HG02678 (cell line): ENCODE measurements around the gene PIAS1.
A peak's percentile ranks its signal among the peaks of the same experiment; 100 is the strongest.
"Not testable (repeated sequence)": the region's sequence is repeated elsewhere in the genome, so short reads cannot be mapped to it uniquely, and the experiment has no call there.

Source experiments
- ATAC-seq: cut with Tn5 transposase; IDR thresholded peaks from one replicate; pipeline ENCODE4 v1.9.1; 2021; ENCODE audit warnings: mild to moderate bottlenecking, moderate library complexity; ENCODE audit not compliant: unreplicated experiment

The PIAS1 gene

DNA sequence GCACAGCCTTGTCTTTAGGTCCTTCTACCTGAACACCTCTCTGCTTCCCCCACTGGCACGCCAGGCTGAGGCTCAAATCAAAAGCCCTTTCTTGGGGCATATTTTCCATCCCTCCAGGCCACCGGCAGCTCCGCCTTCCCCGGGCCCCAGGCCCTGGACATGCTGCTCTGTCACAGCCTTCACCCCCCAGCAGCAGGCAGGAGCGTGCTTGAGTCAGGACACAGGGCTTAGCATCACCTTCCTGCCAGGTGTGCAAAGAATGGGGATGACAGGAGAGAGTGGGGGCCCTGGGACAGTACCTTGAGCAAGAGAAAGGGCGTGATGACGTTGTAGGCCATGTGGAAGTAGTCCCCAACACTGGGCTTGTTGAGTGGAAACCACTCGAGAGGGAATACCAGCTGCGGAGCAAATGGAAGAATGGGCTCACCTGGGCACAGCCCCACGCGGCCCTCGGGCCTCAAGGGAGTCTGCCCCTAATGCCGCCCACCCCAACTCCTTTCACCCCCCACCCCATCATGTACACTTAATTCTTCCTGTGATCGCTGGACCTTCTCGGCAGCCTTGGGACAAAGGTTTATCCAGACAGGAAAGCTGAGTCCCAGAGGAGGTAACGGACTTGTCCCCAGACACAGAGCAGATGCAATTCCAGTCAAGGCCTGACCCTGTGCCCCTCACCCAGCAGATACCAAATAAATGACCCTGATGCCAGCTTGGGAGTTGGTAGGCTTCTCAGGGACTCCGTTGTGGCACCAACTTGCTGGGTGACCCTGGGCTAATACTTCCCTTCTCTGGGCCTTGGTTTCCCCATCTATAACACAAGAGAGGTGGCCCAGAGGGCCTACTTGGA, 160.1 kb downstream of the PIAS1 start:
- ATAC-seq, result no peak

DNA sequence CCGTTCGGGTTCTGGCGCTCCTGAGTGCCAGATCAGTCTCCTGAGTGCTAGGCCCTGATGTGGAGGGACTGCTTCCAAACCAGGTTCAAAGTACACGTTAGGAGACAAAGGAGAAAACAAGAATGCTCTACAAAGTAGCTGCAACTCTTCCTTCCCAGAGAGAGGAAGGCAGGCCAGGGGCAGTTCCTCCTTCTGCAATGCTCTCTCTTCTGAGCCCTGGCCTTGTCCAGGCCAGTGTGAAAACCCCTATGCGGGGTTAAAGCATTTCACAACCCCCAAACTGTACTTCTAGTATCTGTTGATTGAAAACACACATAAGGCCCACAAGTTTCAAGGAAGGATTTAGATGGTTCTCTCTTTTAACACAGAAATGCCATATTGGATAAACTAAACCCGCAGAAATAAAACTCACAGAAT, 160.7 kb downstream of the PIAS1 start:
- no peak for ATAC-seq

- no peak for ATAC-seq
Measured at GRCh38 chr15:68217341-68217740, 163.2 kb downstream of the PIAS1 start.

- ATAC-seq, result no peak
Measured at GRCh38 chr15:68218331-68218730, 164.2 kb downstream of the PIAS1 start.

DNA sequence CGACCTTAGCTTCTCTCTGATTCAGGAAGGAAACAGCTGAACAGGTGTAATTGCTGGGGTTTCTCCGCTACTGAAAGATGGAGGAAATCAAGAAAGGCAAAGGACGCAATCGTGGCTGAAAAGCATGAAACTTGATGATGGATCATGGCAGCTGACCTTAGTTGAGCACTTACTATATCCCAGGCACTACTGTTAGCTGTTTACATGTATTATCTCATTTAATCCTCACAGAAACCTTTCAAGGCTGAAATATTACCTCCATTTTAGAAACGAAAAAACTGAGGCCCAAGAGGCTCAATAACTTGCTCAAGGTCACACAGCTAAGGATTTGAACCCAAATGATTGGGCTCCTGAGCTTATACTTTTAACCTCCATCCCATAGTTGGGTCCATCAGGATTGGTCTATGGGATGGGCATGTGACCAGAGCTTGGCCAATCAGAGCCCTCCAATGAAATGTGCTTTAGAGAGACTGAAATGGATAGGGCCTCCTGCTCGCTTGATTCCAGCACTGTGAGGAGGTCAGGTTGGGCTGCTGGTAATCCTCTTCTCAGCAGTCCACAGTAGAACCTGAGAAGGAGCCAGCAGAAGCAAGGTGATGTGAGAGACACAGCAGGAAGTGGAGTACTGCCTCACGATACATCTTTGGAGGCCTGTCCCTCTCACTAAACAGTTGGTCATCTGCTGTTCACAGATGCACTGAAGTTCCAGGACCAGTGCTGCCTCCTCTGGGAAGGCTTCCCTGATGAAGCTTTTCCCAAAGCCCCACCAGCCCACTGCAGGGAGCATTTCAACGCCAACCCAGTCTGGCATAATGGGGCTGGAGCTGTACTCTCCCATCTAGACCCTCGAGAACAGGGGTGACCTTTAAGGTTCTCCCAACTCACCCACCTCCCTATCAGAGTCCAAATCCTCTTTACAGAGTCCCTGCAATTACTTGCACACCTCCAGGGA, 165.0 kb downstream of the PIAS1 start:
- no peak for ATAC-seq

DNA sequence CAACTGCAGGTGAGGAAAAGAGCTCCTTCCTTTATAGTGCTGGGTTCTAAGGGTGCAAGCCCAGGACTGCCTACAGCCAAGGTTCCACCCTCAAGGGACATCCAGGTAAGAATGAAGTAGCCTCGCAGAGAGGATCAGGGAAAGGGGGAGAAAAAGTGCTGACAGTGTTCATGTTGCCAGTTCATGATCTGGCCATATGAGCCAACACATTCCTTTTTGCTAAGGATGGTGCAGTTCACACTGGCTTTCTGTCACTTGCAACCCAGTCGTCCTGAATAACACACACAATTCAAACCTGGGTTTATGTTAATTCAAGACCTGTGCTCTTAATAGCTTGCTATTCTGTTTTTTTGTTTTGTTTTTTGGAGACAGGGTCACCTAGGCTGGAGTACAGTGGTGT, 166.4 kb downstream of the PIAS1 start:
- ATAC-seq, result no peak

DNA sequence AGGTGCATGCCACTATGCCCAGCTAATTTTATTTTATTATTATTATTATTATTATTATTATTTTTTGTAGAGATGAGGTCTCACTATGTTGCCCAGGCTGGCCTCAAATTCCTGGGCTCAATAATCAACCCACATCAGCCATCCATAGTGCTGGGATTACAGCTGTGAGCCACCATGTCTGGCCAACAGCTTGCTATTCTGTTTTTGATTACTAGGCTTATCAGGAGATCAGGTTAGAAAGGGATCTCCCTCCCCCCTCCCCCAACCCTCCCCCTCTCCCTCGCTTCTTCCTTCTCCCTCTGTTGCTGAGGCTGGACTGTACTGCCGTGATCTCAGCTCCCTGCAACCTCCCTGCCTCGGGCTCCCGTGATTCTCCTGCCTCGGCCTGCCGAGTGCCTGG, 166.9 kb downstream of the PIAS1 start:
- ATAC-seq, result no peak

DNA sequence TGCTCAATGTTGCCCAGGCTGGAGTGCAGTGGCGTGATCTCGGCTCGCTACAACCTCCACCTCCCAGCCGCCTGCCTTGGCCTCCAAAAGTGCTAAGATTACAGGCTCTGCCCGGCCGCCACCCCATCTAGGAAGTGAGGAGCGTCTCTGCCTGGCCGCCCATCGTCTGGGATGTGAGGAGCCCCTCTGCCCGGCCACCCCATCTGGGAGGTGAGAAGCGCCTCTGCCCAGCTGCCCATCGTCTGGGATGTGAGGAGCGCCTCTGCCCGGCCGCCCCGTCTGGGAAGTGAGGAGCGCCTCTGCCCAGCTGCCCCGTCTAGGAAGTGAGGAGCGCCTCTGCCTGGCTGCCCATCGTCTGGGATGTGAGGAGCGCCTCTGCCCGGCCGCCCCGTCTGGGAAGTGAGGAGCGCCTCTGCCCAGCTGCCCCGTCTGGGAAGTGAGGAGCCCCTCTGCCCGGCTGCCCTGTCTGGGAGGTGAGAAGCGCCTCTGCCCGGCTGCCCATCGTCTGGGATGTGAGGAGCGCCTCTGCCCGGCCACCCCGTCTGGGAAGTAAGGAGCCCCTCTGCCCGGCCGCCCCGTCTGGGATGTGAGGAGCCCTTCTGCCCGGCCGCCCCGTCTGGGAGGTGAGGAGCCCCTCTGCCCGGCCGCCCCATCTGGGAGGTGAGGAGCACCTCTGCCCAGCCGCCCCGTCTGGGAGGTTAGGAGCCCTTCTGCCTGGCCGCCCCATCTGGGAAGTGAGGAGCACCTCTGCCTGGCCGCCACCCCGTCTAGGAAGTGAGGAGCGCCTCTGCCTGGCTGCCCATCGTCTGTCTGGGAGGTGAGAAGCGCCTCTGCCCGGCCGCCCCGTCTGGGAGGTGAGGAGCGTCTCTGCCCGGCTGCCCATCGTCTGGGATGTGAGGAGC, 167.7 kb downstream of the PIAS1 start:
- not testable (repeated sequence) for ATAC-seq

GRCh38 chr15:68222432-68222743, 168.3 kb downstream of the PIAS1 start:
- ATAC-seq, result not testable (repeated sequence)

GRCh38 chr15:68223171-68223570, 169.1 kb downstream of the PIAS1 start:
- no peak for ATAC-seq

- no peak for ATAC-seq
Measured at GRCh38 chr15:68224108-68224507, 170.0 kb downstream of the PIAS1 start.

- no peak for ATAC-seq
Measured at GRCh38 chr15:68224546-68225250, 170.6 kb downstream of the PIAS1 start.

DNA sequence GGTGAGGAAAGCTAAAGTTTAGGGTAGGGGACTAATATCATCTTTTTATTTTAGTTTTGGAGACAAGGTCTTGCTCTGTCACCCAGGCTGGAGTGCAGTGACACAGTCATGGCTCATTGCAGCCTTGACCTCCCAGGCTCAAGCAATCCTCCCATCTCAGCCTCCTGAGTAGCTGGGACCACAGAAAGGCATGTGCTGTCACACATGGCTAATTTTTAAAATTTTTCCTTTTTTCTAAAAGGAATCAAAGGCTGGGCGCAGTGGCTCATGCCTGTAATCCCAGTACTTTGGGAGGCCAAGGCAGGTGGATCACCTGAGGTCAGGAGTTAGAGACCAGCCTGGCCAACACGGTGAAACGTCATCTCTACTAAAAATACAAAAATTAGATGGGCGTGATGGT, 171.3 kb downstream of the PIAS1 start:
- ATAC-seq, result not testable (repeated sequence)

DNA sequence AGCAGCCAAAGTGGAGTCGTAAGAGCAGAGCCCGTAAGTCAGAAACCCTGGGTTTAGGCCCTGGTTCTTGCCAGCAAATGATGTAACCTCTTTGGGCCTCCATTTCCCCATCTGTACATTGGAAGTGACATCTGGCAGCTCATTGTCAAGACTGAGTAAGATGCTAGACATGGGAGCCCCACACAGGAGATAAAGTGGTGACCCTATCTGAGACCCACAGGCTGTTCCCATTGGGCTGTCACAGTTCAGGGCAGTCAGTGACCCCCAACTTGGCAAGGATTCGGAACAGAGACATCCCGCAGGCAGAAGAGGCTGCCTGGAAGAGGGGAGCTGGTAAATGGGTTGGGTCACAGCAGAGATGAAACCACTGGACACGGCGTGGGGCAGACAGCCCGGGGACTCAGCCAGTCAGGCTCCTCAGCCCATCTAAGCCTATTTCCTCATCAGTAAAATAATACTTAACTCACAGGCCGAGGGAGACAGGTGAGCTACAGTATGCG, 173.6 kb downstream of the PIAS1 start:
- ATAC-seq, result no peak

- ATAC-seq, result no peak
Measured at GRCh38 chr15:68228143-68228970, 174.2 kb downstream of the PIAS1 start.

- ATAC-seq, result no peak
Measured at GRCh38 chr15:68228971-68229385, 174.9 kb downstream of the PIAS1 start.

DNA sequence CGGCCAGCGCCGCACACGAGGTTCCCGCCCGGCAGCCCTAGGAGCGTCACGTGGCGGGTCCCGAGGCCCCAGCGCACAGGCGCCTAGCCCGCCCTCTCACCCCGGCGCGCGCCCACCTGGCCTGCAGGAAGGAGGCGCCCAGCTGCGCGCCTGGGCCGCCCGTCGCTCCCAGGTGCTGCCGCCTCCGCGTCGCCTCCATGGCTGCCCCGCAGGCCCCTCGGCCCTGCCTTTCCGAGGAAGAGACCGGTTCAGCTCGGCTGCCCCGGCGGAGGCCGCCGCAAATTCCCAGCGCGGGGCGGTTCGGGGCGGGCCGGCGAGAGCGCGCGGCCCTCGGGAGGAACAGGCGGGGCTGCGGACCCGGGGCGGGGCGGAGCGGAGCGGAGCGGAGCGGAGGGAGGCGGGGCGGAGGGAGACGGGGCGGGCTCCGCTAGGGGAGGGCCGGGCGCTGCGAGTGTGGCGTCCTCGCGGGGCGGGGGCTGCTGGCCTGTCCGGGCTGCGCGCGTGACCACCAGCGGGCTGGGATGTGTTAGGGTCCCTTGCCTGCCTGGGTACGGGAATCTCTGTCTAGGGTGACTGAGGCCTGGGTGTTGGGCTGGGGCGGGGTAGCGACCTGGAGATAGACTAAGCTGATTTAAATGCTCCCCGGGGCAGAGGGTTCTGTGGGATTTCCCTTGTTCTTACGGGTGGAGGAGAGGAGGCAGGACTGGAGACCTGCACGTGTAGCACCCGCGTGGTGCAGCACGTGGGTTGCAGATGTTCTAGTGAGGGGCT, 175.5 kb downstream of the PIAS1 start, which contains the start of gene CLN6:
Gene CLN6 (minus strand): TSS at position 343 of the 771 bp plus-strand sequence. CDS start 144 bp downstream, at position 199.
- ATAC-seq, result peak; percentile 71
